ENCODE results near the gene MRPL3. TPM values are rescaled to one million over a fixed set of nuclear protein-coding genes. Genes with fewer than 3 reads are reported as not detected.

MRPL3 gene
- total and polyA plus RNA-seq, 10 of the 15 experiments (the other 5 are each of a cell fraction or from before 2014, with no cell fraction given), result 91.6 to 307 (median 198) TPM

- no peak for TF ChIP-seq RAD51 (IDR thresholded peaks at IDR 0.05)
These were observed 32.4 kb upstream of the MRPL3 start (continued) for GRCh38 chr3:131535131-131535530.

GRCh38 chr3:131532645-131533044 lies 29.9 kb upstream of the MRPL3 start:
- intact Hi-C loops (cut with micrococcal nuclease; ENCODE audit: unreplicated experiment) (no loop called here), in situ Hi-C loops (cut with MboI) (no loop called here)
- no peak overlapping the region for H2AFZ ChIP-seq (ENCODE audit: control insufficient read depth, low read depth, low read length)
- H3K79me2 ChIP-seq (ENCODE audit: control insufficient read depth, insufficient read depth, low read length), result no peaks in the 10 kb centered on the region
- RAD21 ChIA-PET (ENCODE audit: unreplicated experiment), result no interaction called here
- no peaks in the 10 kb centered on the region for H3K4me1 ChIP-seq (ENCODE audit: control insufficient read depth, insufficient read depth, low read length)
- TF ChIP-seq NFYA (IDR thresholded peaks at IDR 0.05; ENCODE audit: borderline replicate concordance, low read depth, low read length) (no peak), RCOR1 (conservative IDR thresholded peaks at IDR 0.05; ENCODE audit: low read depth, low read length) (no peak), ZNF274 (IDR thresholded peaks at IDR 0.05; ENCODE audit: insufficient read depth, insufficient read length) (no peak), MTA2 (IDR thresholded peaks at IDR 0.05; ENCODE audit: low read depth) (no peak), MXI1 (IDR thresholded peaks at IDR 0.05; ENCODE audit: low read depth, low read length) (no peak), ZNF384 (IDR thresholded peaks at IDR 0.05; ENCODE audit: borderline replicate concordance, low read depth, low read length) (no peak), TBL1XR1 (IDR thresholded peaks at IDR 0.05; ENCODE audit: low read depth, low read length) (no peak), ZNF622 (IDR thresholded peaks at IDR 0.05) (no peak)
- TF ChIP-seq, protein P1, sequence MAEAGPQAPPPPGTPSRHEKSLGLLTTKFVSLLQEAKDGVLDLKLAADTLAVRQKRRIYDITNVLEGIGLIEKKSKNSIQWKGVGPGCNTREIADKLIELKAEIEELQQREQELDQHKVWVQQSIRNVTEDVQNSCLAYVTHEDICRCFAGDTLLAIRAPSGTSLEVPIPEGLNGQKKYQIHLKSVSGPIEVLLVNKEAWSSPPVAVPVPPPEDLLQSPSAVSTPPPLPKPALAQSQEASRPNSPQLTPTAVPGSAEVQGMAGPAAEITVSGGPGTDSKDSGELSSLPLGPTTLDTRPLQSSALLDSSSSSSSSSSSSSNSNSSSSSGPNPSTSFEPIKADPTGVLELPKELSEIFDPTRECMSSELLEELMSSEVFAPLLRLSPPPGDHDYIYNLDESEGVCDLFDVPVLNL (IDR thresholded peaks at IDR 0.05; ENCODE audit: low read depth, low read length), result no peak
- no peak overlapping the region for H3K4me2 ChIP-seq (ENCODE audit: control insufficient read depth, insufficient read depth)
- no peak for ATAC-seq
- no peaks in the 10 kb centered on the region; a peak in 2 of 4 replicates for H3K27me3 ChIP-seq (replicated peaks in 1 of 2; ENCODE audit: control insufficient read depth in 2 of 2, insufficient read depth in 2 of 2, low read length in 1 of 2)
- CTCF ChIA-PET, result no interaction called here
- no peak overlapping the region for H3K27ac ChIP-seq (ENCODE audit: control insufficient read depth, insufficient read depth)
- no peak overlapping the region for H3K9ac ChIP-seq (ENCODE audit: control insufficient read depth, insufficient read depth, low read length)
- POLR2A ChIA-PET, result no interaction called here
- FAIRE-seq, result no peak
- no peak for DNase-seq (ENCODE audit: low read depth, low spot score)
- BruUV-seq (replicated peaks), result no TSS peak
- no peaks in the 10 kb centered on the region for H3K36me3 ChIP-seq (ENCODE audit: control insufficient read depth in 2 of 2, insufficient read depth in 2 of 2, low read length in 1 of 2)
- SMC1A ChIA-PET (ENCODE audit: uncharacterized antibody, unreplicated experiment), result no interaction called here
- no peak overlapping the region for H3K4me3 ChIP-seq
- no peaks in the 10 kb centered on the region for H4K20me1 ChIP-seq (ENCODE audit: control insufficient read depth, insufficient read depth)
- no peaks in the 10 kb centered on the region for H3K9me3 ChIP-seq (replicated peaks; ENCODE audit: control insufficient read depth, insufficient read depth, low read length)

Data from GM12878 (cell line).